GM18858 (cell line): ENCODE measurements around the gene POLR2F.
"Not testable (repeated sequence)": the region's sequence is repeated elsewhere in the genome, so short reads cannot be mapped to it uniquely, and the experiment has no call there.

Source experiments
- ATAC-seq: cut with Tn5 transposase; IDR thresholded peaks from one replicate; pipeline ENCODE4 v1.9.1; 2021; ENCODE audit not compliant: unreplicated experiment

Gene POLR2F

DNA sequence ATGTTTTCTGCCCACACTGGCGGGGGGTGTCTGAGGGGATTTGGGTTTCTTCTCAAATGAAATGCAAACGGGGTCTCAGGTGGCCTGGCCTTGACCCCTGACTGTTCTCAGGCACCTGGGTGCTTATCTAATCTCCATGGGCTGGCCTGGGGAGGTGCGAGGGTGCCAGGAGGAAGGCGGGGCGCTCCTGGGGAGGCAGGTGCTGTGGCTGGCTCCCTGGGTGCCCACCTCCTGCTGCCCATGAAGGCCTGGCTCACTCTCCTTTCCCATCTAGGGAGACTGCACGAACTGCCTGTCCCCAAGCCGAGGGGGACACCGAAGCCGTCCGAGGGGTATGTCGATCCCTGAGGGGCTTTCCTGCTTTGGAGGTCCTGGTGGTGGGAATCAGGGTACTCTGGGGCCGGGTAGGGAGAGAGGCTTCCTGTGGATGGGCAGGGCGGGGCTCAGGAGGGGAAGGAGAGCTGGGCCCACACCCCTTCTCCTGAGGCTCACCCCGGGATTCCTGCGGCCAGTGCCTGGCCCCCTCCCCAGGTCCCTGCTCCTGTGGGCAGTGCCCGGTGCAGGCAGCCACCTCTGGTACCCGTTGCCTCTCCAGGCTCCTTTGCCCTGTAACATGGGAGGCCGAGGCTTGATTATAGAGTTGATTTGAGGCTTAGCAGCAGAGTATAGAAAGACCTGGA, 29.0 kb upstream of the POLR2F start:
- ATAC-seq: no peak

DNA sequence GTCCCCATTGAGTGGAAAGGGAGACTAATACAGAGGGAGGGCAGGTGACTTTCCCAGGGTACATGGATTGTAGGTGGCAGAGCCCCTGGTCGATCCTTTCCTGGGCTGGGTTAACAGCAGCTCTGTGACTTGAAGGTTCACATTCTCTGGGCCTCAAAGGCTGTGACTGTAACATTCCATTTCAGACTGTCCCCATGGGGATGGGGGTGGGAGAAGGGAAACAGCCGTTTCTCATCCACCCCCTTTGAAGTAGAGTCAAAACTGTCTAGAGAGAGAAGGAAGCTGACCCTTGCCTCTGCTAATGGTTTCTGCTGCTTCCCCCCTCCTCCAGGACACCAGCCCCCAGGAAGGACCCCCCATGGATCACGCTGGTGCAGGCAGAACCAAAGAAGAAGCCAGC, 28.2 kb upstream of the POLR2F start:
- no peak for ATAC-seq

DNA sequence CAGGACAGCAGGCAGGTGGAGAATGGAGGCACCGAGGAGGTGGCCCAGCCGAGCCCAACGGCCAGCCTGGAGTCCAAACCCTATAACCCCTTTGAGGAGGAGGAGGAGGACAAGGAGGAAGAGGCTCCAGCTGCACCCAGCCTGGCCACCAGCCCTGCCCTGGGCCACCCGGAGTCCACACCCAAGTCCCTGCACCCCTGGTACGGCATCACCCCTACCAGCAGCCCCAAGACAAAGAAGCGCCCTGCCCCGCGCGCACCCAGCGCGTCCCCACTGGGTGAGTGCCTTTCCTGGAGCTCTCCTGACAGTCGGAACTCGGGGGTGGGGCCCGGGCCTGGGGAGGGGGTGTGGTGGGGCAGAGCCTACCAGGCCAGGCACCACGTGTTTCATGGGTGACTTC, 27.7 kb upstream of the POLR2F start:
- ATAC-seq: no peak

DNA sequence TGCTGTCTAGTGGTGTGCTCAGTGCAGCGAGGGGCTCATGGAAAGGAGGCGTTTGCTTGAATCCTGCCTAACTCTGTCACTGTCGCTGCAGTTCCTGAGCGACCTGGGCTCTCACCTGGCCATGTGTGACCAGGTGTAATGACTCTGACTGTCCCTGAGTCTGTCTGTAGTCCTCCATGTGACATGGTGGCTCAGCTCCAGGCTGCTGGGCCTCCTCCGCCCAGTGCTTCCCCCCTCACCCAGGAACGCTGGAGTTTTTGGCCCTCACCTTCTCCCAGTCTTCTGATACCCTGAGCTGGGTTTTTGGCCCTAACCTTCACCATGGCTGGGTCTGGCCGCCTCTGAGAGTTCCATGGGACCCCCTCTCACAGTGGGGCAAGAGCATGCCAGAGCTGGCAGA, 27.1 kb upstream of the POLR2F start:
- no peak for ATAC-seq

DNA sequence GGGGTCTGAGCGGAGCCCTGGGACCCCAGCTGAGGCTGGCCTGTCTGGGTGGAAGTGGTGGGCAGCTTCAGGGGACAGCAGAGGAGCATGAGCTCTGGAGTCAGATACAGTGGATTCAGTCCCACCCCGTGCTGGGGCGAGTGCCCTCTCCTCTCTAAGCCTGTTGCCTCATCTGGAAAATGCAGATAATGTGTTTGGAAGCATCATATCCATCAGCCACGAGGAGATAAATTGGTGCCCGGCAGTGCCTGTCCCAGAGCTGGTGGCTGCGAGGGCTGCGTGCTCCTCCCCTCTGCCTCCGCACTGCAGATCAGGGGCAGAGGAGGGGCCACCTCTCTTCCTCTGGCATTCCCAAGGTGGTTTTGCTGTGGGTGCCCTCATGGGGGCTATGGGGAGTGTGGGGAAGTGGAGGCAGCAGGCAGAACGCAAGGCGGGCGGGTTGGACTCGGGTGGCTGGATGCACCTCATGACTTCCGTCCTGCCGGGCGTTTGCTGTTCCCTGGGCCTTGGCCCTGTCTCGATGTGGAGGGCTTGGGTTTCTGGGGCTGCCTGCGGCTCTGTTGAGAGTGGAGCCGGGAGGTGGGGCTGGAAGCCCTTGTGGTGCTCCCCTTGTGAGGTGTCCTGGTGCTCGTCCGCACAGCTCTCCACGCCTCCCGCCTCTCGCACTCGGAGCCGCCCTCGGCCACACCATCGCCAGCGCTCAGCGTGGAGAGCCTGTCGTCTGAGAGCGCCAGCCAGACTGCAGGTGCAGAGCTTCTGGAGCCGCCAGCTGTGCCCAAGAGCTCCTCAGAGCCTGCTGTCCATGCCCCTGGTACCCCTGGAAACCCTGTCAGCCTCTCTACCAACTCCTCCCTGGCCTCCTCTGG, 26.5 kb upstream of the POLR2F start:
- ATAC-seq: no peak

DNA sequence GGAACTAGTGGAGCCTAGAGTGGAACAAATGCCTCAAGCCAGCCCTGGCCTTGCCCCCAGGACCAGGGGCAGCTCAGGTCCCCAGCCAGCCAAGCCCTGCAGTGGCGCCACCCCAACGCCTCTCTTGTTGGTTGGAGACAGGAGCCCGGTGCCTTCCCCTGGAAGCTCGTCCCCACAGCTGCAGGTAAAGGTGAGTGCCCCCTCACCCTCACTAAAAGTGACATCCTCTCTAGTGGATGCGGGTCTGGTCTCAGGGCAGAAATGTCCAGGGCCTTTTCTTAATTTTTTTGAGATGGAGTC, 25.9 kb upstream of the POLR2F start:
- ATAC-seq: no peak

DNA sequence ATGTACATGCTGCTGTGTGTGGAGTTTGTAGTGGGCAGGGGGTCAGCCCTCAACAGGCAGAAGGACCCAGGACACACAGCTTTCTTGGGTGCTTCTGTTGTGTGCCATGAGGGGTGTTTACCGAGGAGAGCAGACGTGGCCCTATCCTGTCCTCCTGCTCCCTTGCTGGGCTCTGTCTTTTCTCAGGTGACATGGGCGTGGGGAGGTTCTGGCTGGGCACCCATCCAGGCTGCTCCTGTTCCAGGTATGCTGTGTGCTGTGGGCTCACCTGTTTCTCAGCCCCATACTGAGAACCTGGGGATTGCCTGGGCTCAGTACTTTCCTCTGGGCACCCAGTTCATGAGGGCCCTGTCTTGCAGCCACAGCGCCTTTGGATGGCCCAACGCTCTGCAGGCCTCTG, 24.1 kb upstream of the POLR2F start:
- no peak for ATAC-seq

DNA sequence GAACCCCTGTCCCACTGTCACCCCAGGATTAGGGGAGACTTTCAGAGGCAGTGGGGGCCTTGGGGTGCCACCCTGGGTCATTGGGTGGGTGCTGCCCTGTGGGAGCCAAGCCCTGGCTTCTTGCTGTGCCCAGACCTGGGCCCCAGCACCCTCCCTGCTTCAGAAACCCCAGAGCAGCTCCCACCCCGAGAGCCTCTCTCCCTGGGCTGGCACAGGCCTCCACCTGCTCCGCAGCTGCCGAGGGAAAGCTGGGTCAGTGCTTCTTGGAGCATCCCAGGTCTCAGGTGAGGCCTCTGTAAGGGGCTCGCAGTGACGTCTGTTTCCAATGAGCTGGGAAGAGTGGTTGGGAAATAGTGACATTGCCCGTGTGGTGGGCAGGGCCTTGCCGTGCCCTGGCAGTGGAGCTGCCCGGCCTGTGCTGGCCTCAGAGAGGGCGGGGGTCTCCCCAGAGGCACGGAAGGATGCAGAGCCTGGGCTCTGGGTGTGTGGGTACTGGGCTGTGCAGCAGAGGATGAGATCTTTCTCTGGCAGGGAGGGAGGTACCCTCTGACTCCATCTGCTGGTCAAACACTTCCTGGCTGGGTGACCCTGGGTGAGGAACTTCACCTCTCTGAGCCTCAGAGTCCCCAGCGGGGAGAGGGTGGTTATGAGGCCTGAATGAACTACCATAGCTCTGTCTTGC, 23.1 kb upstream of the POLR2F start:
- no peak for ATAC-seq

DNA sequence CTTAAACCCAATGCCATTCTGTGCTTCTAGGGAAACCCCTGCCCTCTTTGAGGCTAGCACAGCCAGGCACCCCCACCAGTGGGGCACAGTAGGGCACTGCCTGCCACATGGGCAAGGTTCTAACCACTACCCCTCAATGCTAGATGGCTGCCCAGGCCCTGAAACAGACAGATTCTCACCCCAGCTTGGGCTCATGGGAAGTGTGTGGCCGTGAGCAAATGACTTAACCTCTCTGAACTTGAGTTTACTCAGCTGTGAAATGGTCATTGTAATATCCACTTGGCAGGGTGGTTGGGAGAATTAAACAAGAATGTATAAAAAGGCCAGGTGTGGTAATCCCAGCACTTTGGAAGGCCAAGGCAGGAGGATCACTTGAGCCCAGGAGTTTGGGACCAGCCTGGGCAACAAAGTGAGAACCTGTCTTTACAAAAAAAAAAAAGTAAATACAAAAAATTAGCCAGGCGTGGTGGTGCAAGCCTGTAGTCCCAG, 22.5 kb upstream of the POLR2F start:
- ATAC-seq: no peak

DNA sequence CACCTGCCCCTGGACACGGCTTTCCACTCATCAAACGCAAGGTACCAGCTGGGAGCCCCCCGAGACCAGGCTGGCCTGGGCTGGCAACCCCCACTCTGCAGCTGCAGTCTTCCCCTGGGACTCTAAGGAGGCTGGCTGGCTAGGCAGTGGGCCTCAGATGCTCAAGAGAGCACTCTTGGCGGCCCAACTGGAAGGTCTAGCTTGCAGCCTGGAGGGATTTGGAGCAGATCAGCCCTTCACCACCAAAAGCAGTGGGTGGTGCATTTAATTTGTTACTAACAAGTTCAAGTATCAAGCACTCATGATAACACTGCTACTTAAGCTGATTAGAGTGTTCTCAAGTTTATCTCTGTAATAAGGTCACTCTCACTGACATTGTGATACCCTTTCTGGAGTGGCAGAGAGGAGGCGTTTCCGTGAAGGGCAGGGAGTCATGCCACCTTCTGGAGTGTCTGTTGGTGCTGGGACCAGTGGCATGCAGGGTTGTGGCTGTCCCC, 21.6 kb upstream of the POLR2F start:
- ATAC-seq: no peak

DNA sequence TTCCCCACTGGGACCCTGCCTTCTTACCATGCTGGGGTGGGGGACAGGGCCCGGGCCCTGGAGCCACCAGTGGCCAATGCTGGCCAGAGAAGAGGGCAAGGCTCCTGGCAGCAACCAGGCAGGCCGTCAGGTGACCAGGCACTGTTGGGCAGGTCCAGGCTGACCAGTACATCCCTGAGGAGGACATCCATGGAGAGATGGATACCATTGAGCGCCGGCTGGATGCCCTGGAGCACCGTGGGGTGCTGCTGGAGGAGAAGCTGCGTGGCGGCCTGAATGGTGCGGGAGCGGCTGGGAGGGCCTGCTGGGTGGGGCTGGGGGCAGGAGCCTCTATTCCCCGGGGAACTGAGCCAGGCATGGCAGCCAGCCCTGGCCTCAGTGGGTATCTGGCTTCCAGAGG, 21.1 kb upstream of the POLR2F start:
- no peak for ATAC-seq

DNA sequence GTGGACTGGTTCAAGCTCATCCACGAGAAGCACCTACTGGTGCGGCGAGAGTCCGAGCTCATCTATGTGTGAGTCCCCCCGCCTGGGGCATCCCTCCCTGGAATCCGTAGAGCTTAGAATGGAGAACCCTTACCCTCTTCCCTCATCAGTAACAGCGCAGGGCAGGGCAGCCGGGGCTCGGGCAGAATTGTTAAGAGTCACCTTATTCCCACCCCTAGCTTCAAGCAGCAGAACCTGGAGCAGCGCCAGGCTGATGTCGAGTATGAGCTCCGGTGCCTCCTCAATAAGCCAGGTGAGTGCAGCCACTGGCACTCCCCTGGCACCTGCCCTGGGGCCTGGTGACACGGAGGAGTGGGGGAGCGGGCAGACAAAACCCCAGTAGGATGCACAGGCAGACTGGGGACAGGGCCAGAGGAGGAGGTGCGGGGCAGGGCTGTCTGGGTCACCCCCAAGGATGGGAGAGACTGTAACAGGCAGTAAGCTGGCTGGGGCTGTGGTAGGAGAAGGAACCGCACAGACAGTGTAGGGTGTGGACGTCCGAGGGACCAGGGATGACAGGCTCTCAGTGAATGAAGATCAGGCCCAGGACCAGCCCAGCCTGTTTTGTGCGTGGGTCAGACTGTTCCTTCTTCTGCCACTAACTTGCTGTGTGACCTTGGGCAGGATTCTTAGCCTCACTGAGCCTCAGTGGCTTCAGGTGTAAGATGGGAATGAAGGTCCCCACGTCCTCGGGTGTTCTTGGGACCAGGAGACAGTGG, 20.5 kb upstream of the POLR2F start:
- ATAC-seq: no peak

DNA sequence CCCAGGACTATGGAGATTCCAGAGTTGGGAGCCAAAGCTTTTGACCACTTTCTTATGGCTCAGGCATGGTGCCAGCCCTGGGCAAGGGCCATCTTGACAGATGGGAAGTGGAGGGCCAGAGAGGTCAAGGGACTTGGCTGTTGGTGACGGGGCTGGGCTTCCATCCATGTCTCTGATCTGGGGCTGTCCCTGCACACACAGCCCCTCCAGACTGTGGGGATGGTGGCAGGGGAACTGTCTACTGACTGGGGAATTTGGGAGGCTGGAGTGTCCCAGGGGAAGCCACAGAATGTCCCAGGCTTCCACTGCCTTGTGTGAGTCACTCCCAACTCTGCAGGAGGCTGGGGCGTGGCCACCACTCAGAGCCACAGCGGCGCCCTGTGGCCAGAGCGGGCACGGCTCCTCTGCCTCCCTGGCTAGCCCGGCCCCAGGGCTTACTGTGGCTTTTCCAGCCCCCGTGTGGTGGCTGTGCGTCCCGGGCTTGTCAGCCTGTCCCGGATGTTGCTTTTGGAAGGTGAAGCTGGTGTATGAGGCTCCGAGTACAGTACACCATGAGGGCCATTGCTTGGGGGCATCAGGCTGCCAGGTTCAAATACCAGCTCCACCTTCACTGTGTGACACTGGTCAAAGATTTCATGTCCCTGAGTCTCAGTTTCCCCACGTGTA, 19.7 kb upstream of the POLR2F start:
- no peak for ATAC-seq

DNA sequence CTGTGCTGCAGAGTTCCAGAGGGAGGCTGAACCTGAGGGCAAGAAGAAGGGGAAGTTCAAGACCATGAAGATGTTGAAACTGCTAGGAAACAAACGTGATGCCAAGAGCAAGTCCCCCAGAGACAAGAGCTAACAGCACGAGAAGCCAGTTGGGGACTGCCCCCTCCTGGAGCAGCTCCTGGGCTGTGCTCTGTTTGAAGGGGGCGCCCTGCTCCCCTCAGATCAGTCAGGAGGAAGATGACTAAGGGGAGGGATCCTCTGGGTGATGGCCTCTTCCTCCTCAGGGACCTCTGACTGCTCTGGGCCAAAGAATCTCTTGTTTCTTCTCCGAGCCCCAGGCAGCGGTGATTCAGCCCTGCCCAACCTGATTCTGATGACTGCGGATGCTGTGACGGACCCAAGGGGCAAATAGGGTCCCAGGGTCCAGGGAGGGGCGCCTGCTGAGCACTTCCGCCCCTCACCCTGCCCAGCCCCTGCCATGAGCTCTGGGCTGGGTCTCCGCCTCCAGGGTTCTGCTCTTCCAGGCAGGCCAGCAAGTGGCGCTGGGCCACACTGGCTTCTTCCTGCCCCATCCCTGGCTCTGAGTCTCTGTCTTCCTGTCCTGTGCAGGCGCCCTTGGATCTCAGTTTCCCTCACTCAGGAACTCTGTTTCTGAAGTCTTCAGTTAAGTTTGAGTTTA, 12.7 kb upstream of the POLR2F start:
- no peak for ATAC-seq

DNA sequence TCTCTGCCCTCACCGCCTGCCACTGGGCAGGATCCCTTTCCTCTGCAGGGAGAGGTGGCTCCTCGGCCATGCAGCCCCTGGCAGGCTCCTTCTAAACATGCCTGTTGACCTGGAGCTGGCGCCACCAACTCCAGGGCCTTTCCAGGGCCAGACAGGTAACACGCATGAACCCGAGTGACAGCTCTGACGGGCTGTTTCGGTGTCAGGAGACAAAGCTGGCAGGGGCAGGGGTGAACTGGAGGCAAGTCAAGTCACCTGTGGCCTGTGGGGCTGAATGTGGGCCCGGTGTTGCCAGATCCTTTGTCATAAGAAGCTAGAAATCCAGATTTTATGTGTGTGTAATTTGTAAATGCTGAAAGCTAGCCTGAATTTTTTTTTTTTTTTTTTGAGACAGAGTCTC, 11.4 kb upstream of the POLR2F start:
- no peak for ATAC-seq

DNA sequence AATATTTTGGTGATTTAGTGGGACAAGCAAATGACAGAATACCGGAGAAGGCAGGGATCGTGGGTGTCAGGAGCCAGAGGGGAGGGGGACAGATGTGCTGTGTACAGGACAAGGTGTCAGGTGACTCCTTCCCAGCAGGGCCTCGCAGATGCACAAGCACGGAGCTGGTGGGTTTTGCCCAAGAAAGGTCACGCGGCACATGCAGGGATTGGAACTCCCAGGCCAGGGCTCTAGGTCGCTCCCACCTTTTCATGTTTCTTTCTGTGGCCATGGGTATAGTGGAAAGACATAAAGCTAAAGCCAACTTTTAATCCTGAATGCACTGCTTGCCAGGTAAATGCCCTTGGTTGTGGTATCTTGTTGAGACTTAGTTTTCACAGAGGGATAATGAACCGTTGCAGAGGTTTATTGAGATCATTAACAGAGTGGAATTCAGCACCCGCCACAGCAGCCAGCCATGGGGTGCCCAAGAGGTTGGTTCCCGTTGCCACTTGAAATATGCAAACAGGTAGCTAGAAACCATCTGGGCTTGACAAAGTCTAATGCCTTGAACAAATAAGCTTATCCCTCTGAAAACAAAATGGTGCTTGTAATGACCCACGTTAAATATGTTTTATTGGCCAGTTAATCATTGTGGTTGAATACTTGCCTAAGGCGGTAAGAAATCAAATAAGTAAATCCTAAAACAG, 10.2 kb upstream of the POLR2F start:
- no peak for ATAC-seq

DNA sequence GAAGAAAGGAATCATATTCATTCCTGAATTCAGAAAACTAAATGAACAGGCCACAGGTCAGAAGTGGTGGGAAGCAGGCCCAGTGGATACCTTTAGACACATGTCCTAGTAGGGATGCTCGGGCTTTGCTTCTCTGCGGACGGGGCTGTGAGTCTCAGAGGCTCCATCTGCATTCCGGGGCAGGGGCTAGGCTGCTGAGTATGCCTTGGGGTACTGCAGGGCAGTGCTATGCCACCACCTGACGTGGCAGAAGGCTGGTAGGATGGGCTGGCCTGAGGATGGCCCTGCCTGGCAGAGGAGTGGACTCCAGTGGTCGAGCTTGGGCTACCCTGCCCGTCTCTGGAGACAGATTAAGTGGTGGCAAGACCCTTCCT, 9.7 kb upstream of the POLR2F start:
- ATAC-seq: no peak

DNA sequence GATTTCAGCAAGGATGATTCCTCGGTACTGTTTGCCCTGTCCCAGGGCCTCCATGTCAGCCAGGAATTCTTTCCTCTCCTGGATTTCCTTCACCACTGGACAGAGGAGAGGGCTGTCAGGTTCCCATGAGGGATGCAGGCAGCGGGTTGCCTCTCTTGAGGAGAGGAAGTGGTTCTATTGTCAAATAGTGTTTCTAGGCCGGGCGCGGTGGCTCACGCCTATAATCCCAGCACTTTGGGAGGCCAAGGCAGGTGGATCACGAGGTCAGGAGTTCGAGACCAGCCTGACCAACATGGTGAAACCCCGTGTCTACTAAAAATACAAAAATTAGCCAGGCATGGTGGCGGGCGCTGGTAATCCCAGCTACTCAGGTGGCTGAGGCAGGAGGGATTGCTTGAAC, 9.1 kb upstream of the POLR2F start:
- not testable (repeated sequence) for ATAC-seq

DNA sequence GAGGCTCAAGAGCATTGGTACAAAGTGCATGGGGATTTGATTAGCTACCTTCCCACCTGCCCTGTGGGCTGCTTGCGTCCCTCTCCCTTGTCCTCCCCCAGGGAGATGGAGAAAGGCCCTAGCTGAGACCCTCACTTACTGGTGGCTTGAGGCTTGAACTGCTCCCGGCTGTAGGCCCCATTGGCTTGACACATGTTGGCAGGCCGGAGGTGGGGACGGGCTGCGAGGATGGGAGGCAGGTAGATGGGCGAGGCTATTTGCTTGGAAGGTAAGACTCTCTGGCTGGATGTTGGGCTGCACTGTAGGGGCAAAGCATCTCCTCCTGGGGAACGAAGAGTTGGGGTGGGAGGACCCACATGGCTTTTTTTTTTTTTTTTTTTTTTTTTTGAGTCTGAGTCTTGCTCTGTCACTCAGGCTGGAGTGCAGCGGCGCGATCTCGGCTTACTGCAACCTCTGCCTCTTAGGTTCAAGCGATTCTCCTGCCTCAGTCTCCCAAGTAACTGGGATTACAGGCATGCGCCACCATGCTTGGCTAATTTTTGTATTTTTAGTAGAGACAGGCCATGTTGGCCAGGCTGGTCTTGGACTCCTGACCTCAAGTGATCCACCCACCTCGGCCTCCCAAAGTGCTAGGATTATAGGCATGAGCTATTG, 6.2 kb upstream of the POLR2F start:
- not testable (repeated sequence) for ATAC-seq
